Sigmoid colon (tissue), 7 donors: ENCODE data around the gene EIF4EBP2. TPM values are rescaled to one million over a fixed set of nuclear protein-coding genes. Genes with fewer than 3 reads are reported as not detected.

Experiments used
- DNase-seq: peaks from one replicate; pipeline ENCODE4 v3.0.0-alpha.2; 2019
- H3K27ac ChIP-seq, 4 donors: fragments of 200-600 bp; sonication (generic); one replicate each; pipeline ENCODE4 v1.5.1; 2016 to 2019; ENCODE audit warnings: mild to moderate bottlenecking in 1 of 4
- H3K27me3 ChIP-seq, 3 donors: fragments of 200-600 bp; sonication (generic); one replicate each; pipeline ENCODE4 v1.5.1; 2019; ENCODE audit warnings: mild to moderate bottlenecking in 1 of 3
- H3K36me3 ChIP-seq, 4 donors: fragments of 200-600 bp; sonication (generic); one replicate each; pipeline ENCODE4 v1.5.1; 2016 to 2019
- H3K4me1 ChIP-seq, 4 donors: fragments of 200-600 bp; sonication (generic); one replicate each; pipeline ENCODE4 v1.5.1; 2017 to 2019
- H3K4me3 ChIP-seq, 4 donors: fragments of 200-600 bp; sonication (generic); one replicate each; pipeline ENCODE4 v1.5.1; 2017 to 2019; ENCODE audit warnings: mild to moderate bottlenecking in 2 of 4, moderate library complexity in 1 of 4
- H3K9me3 ChIP-seq, 4 donors: fragments of 200-600 bp in 3 of 4; sonication (generic) in 3 of 4; one replicate each; pipeline versions ENCODE4 v1.5.1 to v1.6.1; 2013 to 2019
- EP300 ChIP-seq, 4 donors: sonication (generic); formaldehyde crosslinking; IDR thresholded peaks; one replicate each; pipeline ENCODE4 v1.6.1; 2017; ENCODE audit warnings: antibody characterized with exemption in 4 of 4
- POLR2A ChIP-seq, 2 donors: fragments of 450-650 bp; IDR thresholded peaks; one replicate each; pipeline ENCODE4 v1.6.1; 2016; ENCODE audit warnings: antibody characterized with exemption in 2 of 2, mild to moderate bottlenecking in 2 of 2, moderate library complexity in 2 of 2
- POLR2AphosphoS5 ChIP-seq, 4 donors: sonication (generic); formaldehyde crosslinking; IDR thresholded peaks; one replicate each; pipeline ENCODE4 v1.6.1; 2017; ENCODE audit warnings: antibody characterized with exemption in 4 of 4
- WGBS, 2 donors: extraction: QIAGEN DNeasy Blood & Tissue Kit; methylation state at CpG; one replicate each; pipeline ENCODE4 v1.1.7; 2013; 5-methylcytosine and 5-hydroxymethylcytosine counted together
- intact Hi-C: fragments of 100-400 bp; cut with DNase I; formaldehyde crosslinking; loops from one replicate; pipeline ENCODE4 v1.15.1; 2023
- polyA plus RNA-seq, 3 donors: library from polyadenylated mRNA; stranded (reverse); fragments of 200-250 nt; gene quantifications; one replicate each; pipeline ENCODE4 v1.2.3, GENCODE V29; 2013
- total RNA-seq, 4 donors: library from RNA; depleted of rRNA; stranded (reverse); fragments of >200 nt; gene quantifications; one replicate each; pipeline ENCODE4 v1.1.0, GENCODE V29; 2016
- TF ChIP-seq, protein P1 (sequence below), 4 experiments: fragments of 450-650 bp in 3 of 4; fragments of 200-600 bp in 1 of 4; IDR thresholded peaks; one replicate each; pipeline ENCODE4 v1.5.1; 2016 to 2019; ENCODE audit warnings: antibody characterized with exemption in 4 of 4, mild to moderate bottlenecking in 3 of 4, moderate library complexity in 2 of 4
- donor health status: healthy with polysubstance abuse.
- donor health status: Bipolar disorder and iron deficiency.
- donor health status: healthy.

EIF4EBP2 gene
- total and polyA plus RNA-seq, 7 donors: 34.7 to 102 (median 73.1) TPM

GRCh38 chr10:70432561-70433263 is 28.8 kb downstream of the EIF4EBP2 start:
- Histone ChIP-seq H3K27ac (peak overlapping the region in 3 of 4 donors; percentile 24 to 81 (median 79)), H3K4me1 (peaks cover 0 to 44% (median 40%) of the 10 kb centered on the region in 4 donors)

DNA sequence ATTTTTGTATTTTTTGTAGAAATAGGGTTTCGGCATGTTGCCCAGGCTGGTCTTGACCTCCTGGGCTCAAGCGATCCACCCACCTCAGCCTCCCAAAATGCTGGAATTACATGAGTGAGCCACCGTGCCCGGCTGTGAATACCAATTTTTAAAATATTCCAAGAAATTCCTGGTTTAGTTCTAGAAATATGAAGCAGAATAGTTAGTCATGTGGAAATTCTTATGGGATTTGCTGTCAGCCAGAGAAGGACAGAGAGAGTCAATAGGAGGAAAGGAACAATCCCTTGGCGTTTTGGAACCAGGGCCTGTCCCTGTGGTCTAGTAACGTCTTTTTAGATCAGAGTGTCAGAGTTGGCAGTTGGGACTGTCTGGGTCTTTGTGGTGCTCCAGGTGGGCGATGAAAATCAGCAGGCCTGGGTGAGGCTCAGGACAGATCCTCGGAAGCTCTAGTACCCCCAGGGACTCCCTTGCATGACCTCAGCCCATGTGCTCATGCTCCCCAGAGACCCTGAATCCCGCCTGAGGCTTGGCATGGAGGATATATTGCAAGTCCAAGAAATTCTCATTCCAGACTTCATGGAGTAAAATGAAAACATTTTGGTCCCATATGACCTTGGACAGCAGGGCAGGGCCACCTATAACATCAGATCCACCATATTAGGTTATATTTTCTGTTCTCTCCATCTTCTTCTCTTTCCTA is 29.8 kb downstream of the EIF4EBP2 start:
- peaks cover 0 to 37% (median 35%) of the 10 kb centered on the region in 4 donors for H3K4me1 ChIP-seq
- H3K4me3 ChIP-seq: no peak overlapping the region
- no peak overlapping the region for H3K27ac ChIP-seq
- peak; percentile 53 for DNase-seq
- no peaks in the 10 kb centered on the region for H3K9me3 ChIP-seq
- H3K27me3 ChIP-seq: no peaks in the 10 kb centered on the region
- TF ChIP-seq EP300 (IDR thresholded peaks at IDR 0.05): no peak
- no peak for TF ChIP-seq POLR2A (IDR thresholded peaks at IDR 0.05)
- TF ChIP-seq POLR2AphosphoS5 (IDR thresholded peaks at IDR 0.05): no peak
- TF ChIP-seq, protein P1, sequence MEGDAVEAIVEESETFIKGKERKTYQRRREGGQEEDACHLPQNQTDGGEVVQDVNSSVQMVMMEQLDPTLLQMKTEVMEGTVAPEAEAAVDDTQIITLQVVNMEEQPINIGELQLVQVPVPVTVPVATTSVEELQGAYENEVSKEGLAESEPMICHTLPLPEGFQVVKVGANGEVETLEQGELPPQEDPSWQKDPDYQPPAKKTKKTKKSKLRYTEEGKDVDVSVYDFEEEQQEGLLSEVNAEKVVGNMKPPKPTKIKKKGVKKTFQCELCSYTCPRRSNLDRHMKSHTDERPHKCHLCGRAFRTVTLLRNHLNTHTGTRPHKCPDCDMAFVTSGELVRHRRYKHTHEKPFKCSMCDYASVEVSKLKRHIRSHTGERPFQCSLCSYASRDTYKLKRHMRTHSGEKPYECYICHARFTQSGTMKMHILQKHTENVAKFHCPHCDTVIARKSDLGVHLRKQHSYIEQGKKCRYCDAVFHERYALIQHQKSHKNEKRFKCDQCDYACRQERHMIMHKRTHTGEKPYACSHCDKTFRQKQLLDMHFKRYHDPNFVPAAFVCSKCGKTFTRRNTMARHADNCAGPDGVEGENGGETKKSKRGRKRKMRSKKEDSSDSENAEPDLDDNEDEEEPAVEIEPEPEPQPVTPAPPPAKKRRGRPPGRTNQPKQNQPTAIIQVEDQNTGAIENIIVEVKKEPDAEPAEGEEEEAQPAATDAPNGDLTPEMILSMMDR (IDR thresholded peaks at IDR 0.05): no peak
- WGBS, 2 donors: 91 to 92% methylated on average over 9 of the region's 9 CpGs
- intact Hi-C loops: no loop called here
- H3K36me3 ChIP-seq: peaks cover 0 to 14% (median 5%) of the 10 kb centered on the region in 4 donors

More at GRCh38 chr10:70432561-70433263, 28.8 kb downstream of the EIF4EBP2 start:
- 50 to 57% methylated on average over 6 of the region's 6 CpGs for WGBS, 2 donors
- Histone ChIP-seq H3K36me3 (peaks cover 0 to 24% (median 13%) of the 10 kb centered on the region in 4 donors), H3K27me3 (no peaks in the 10 kb centered on the region), H3K4me3 (no peak overlapping the region), H3K9me3 (no peaks in the 10 kb centered on the region)
- DNase-seq: peak; percentile 61
- TF ChIP-seq EP300 (IDR thresholded peaks at IDR 0.05) (no peak), POLR2A (IDR thresholded peaks at IDR 0.05) (no peak), POLR2AphosphoS5 (IDR thresholded peaks at IDR 0.05) (no peak)
- TF ChIP-seq, protein P1 (IDR thresholded peaks at IDR 0.05): no peak
- intact Hi-C loops: no loop called here

DNA sequence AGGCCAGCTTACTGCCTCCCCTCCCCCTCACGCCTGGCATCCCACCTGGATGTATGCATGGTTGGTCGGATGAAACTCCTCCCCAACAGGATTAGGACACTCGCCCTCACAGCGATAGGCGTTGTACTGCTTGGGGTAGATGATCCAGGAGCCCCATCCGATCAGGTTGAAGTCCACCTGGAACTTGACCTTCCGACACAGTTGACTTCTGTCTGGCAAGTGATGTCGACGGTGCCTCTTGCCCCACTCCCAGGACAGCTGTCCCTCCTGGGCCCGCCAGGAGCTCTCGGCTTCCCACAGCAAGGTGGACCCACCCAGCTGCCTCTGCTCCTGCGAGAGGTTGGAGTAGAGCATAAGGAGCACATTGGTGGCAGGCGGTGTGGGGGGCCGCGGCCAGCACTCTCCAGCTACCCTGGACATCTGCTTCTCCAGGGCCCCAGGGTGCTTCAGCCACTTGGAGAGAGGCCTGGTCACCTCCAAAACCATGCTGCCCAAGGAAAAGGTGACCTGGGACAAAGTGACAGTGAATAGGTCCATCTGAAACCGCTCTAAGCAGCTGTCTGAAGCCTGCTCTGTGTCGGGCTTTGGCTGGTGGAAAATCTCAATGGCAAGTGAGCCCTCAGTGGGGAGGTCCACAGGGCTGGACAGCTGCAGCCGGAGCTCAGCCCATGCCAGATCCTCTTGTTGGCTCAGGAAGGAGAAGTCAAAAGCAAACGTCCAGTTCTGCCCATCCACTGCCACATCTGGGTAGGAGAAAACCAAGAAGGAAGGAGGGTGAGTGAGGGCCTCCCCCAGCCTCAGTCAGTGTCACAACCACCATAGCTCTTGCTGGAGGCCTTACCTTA is 31.5 kb downstream of the EIF4EBP2 start:
- TF ChIP-seq, protein P1 (IDR thresholded peaks at IDR 0.05): no peak
- no peak for TF ChIP-seq EP300 (IDR thresholded peaks at IDR 0.05)
- TF ChIP-seq POLR2A (IDR thresholded peaks at IDR 0.05): no peak
- no peak for TF ChIP-seq POLR2AphosphoS5 (IDR thresholded peaks at IDR 0.05)
- no peaks in the 10 kb centered on the region for H3K36me3 ChIP-seq
- DNase-seq: peak; percentile 53

GRCh38 chr10:70437721-70438120 is 33.8 kb downstream of the EIF4EBP2 start:
- no peaks in the 10 kb centered on the region for H3K36me3 ChIP-seq
- intact Hi-C loops: no loop called here
- peaks cover 0 to 20% (median 15%) of the 10 kb centered on the region in 4 donors for H3K4me1 ChIP-seq
- TF ChIP-seq POLR2AphosphoS5 (IDR thresholded peaks at IDR 0.05): no peak
- peaks cover 17 to 26% (median 18%) of the 10 kb centered on the region in 3 donors for H3K27me3 ChIP-seq
- WGBS, 2 donors: 29 to 62% methylated on average over 5 of the region's 5 CpGs
- no peaks in the 10 kb centered on the region for H3K9me3 ChIP-seq
- H3K4me3 ChIP-seq: no peak overlapping the region
- peak; percentile 12 for DNase-seq
- no peak overlapping the region for H3K27ac ChIP-seq

More for the DNA sequence above, 31.5 kb downstream of the EIF4EBP2 start:
- Histone ChIP-seq H3K9me3 (no peaks in the 10 kb centered on the region), H3K27ac (no peak overlapping the region), H3K4me3 (no peak overlapping the region), H3K4me1 (peaks cover 0 to 31% (median 25%) of the 10 kb centered on the region in 4 donors), H3K27me3 (peaks cover 4 to 5% (median 5%) of the 10 kb centered on the region in 3 donors)
- intact Hi-C loops: no loop called here
- WGBS, 2 donors: 94 to 95% methylated on average over 19 of the region's 19 CpGs
